ENCODE data around the gene DRG1.

The DRG1 gene

DNA sequence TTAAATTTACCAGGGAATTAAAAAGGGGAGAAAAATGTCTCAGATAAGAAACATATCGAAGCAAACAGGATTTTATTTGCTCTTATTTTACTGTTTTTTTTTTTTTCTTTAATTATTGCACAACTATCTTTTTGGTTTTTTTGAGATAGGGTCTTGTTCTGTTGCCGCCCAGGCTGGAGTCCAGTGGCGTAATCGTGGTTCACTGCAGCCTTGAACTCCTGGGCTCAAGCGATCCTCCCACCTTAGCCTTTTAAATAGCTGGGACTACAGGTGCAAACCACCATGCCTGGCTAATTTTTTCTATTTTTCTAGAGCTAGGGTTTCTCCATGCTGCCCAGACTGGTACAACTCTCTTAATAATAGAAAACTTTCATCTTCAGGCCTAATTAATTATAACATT lies 32.5 kb downstream of the DRG1 start:
- H3K79me2 ChIP-seq (ENCODE audit: control insufficient read depth, low read length): peaks cover 11% of the 10 kb centered on the region
- H3K4me1 ChIP-seq (ENCODE audit: control insufficient read depth, low read length): no peaks in the 10 kb centered on the region
- no peaks in the 10 kb centered on the region for H3K9me3 ChIP-seq (ENCODE audit: control insufficient read depth, insufficient read depth, low read length)
- peaks cover 5% of the 10 kb centered on the region; the same call in 1 of the 2 replicates for H4K20me1 ChIP-seq (ENCODE audit: control insufficient read depth, insufficient read depth, low read depth, low read length)
- H3K27me3 ChIP-seq (ENCODE audit: control insufficient read depth, low read length): no peaks in the 10 kb centered on the region
- no peaks in the 10 kb centered on the region for H3K9me2 ChIP-seq (replicated peaks; ENCODE audit: control insufficient read depth, low read length)
- peaks cover 7% of the 10 kb centered on the region; the same call in 1 of the 2 replicates for H3F3A ChIP-seq (ENCODE audit: control insufficient read depth, insufficient read depth)
- no peak overlapping the region for H3K27ac ChIP-seq (ENCODE audit: low read depth, low read length)
- TF ChIP-seq EZH2phosphoT487 (IDR thresholded peaks at IDR 0.05; ENCODE audit: borderline replicate concordance, low read length): no peak
- TF ChIP-seq, protein P1, sequence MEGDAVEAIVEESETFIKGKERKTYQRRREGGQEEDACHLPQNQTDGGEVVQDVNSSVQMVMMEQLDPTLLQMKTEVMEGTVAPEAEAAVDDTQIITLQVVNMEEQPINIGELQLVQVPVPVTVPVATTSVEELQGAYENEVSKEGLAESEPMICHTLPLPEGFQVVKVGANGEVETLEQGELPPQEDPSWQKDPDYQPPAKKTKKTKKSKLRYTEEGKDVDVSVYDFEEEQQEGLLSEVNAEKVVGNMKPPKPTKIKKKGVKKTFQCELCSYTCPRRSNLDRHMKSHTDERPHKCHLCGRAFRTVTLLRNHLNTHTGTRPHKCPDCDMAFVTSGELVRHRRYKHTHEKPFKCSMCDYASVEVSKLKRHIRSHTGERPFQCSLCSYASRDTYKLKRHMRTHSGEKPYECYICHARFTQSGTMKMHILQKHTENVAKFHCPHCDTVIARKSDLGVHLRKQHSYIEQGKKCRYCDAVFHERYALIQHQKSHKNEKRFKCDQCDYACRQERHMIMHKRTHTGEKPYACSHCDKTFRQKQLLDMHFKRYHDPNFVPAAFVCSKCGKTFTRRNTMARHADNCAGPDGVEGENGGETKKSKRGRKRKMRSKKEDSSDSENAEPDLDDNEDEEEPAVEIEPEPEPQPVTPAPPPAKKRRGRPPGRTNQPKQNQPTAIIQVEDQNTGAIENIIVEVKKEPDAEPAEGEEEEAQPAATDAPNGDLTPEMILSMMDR (IDR thresholded peaks at IDR 0.05; ENCODE audit: low read depth, low read length, poor library complexity, severe bottlenecking): no peak
- peaks cover 89% of the 10 kb centered on the region for H3K36me3 ChIP-seq (ENCODE audit: control insufficient read depth, low read length)
- no peak overlapping the region for H3K4me2 ChIP-seq (ENCODE audit: low read length)
- no peak overlapping the region for H3K4me3 ChIP-seq (ENCODE audit: low read length)

DNA sequence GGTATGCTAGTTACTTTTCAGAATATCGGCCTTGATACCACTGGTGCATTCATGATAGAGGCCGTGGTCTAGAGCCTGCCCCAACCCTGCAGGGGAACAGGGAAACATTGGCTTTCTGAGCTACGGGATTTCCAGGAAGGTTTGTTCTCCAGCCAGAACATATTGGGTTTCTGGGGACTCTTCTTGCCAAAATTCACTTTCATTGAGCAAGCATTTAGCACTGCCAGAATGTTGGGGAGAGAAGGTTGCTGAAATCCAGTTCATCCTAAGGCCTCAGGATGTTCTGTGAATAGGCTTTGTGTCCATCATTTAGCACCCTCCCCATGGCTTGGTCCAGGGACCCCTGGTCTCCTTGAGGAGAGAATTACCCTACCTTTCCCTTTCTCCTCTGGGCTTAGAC lies 36.7 kb downstream of the DRG1 start:
- H3K27ac ChIP-seq (ENCODE audit: low read depth, low read length): no peak overlapping the region
- peaks cover 6% of the 10 kb centered on the region; the same call in 1 of the 2 replicates for H3K79me2 ChIP-seq (ENCODE audit: control insufficient read depth, low read length)
- H3K4me1 ChIP-seq (ENCODE audit: control insufficient read depth, low read length): no peaks in the 10 kb centered on the region
- H3K4me2 ChIP-seq (ENCODE audit: low read length): no peak overlapping the region
- H3F3A ChIP-seq (ENCODE audit: control insufficient read depth, insufficient read depth): peaks cover 7% of the 10 kb centered on the region; the same call in 1 of the 2 replicates
- no peaks in the 10 kb centered on the region for H3K27me3 ChIP-seq (ENCODE audit: control insufficient read depth, low read length)
- peaks cover 7% of the 10 kb centered on the region; the same call in 1 of the 2 replicates for H4K20me1 ChIP-seq (ENCODE audit: control insufficient read depth, insufficient read depth, low read depth, low read length)
- no peak overlapping the region for H3K4me3 ChIP-seq (ENCODE audit: low read length)
- TF ChIP-seq EZH2phosphoT487 (IDR thresholded peaks at IDR 0.05; ENCODE audit: borderline replicate concordance, low read length): no peak
- no peaks in the 10 kb centered on the region for H3K9me3 ChIP-seq (ENCODE audit: control insufficient read depth, insufficient read depth, low read length)
- peaks cover 96% of the 10 kb centered on the region for H3K36me3 ChIP-seq (ENCODE audit: control insufficient read depth, low read length)
- no peaks in the 10 kb centered on the region for H3K9me2 ChIP-seq (replicated peaks; ENCODE audit: control insufficient read depth, low read length)

DNA sequence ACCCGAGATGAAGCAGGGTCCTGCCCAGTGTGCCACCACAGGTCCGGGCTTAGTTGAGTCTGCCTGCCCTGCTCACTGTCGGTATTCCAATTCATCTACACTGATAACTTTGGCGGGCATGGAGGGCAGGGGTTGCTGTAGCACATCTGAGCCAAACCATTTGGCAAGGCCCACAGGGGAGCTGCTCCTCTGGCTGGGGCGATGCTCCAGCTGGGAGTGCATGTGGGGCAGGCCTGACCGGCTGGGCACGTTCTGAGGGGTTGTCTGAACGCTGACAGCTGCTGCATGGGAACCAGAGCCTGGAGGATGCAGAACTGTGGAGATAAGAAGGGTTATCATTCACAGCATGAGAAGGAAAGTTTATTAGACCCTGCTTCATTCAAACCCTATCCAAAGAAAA lies 40.4 kb downstream of the DRG1 start:
- Histone ChIP-seq H3K4me3 (ENCODE audit: low read length) (no peak overlapping the region), H3F3A (ENCODE audit: control insufficient read depth, insufficient read depth) (peaks cover 6% of the 10 kb centered on the region), H3K4me1 (ENCODE audit: control insufficient read depth, low read length) (no peaks in the 10 kb centered on the region), H4K20me1 (ENCODE audit: control insufficient read depth, insufficient read depth, low read depth, low read length) (peaks cover 3% of the 10 kb centered on the region; the same call in 1 of the 2 replicates), H3K9me2 (replicated peaks; ENCODE audit: control insufficient read depth, low read length) (no peaks in the 10 kb centered on the region), H3K27ac (ENCODE audit: low read depth, low read length) (no peak overlapping the region), H3K27me3 (ENCODE audit: control insufficient read depth, low read length) (no peaks in the 10 kb centered on the region), H3K9me3 (ENCODE audit: control insufficient read depth, insufficient read depth, low read length) (no peaks in the 10 kb centered on the region), H3K4me2 (ENCODE audit: low read length) (no peak overlapping the region), H3K79me2 (ENCODE audit: control insufficient read depth, low read length) (no peaks in the 10 kb centered on the region), H3K36me3 (ENCODE audit: control insufficient read depth, low read length) (peaks cover 97% of the 10 kb centered on the region)
- TF ChIP-seq, protein P1 (IDR thresholded peaks at IDR 0.05; ENCODE audit: low read depth, low read length, poor library complexity, severe bottlenecking): no peak
- TF ChIP-seq EZH2phosphoT487 (IDR thresholded peaks at IDR 0.05; ENCODE audit: borderline replicate concordance, low read length): no peak

DNA sequence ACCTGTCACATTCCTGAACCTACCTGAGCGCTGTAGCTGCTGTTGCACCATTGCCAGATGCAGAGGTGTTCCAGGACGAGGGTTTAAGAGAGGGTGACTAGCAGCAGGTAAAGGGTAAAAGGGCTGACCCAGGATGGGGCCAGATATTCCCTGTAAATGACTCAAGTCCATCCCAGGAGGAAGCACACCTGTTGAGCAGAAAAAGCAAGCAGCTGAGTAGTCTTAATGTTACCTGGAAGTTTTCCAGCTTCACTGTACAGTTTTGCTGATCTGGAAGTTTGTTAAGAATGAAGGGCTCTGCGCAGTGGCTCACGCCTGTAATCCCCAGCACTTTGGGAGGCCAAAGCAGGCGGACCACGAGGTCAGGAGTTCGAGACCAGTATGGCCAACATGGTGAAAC lies 41.3 kb downstream of the DRG1 start:
- H3K4me1 ChIP-seq (ENCODE audit: control insufficient read depth, low read length): no peaks in the 10 kb centered on the region
- no peak overlapping the region for H3K27ac ChIP-seq (ENCODE audit: low read depth, low read length)
- H3K9me3 ChIP-seq (ENCODE audit: control insufficient read depth, insufficient read depth, low read length): no peaks in the 10 kb centered on the region
- no peak for TF ChIP-seq EZH2phosphoT487 (IDR thresholded peaks at IDR 0.05; ENCODE audit: borderline replicate concordance, low read length)
- TF ChIP-seq, protein P1 (IDR thresholded peaks at IDR 0.05; ENCODE audit: low read depth, low read length, poor library complexity, severe bottlenecking): no peak
- no peaks in the 10 kb centered on the region for H3K9me2 ChIP-seq (replicated peaks; ENCODE audit: control insufficient read depth, low read length)
- H3K4me3 ChIP-seq (ENCODE audit: low read length): no peak overlapping the region
- peaks cover 6% of the 10 kb centered on the region for H3F3A ChIP-seq (ENCODE audit: control insufficient read depth, insufficient read depth)
- H3K79me2 ChIP-seq (ENCODE audit: control insufficient read depth, low read length): no peaks in the 10 kb centered on the region
- H3K4me2 ChIP-seq (ENCODE audit: low read length): no peak overlapping the region
- H3K36me3 ChIP-seq (ENCODE audit: control insufficient read depth, low read length): peaks cover 97% of the 10 kb centered on the region
- peaks cover 3% of the 10 kb centered on the region; the same call in 1 of the 2 replicates for H4K20me1 ChIP-seq (ENCODE audit: control insufficient read depth, insufficient read depth, low read depth, low read length)
- H3K27me3 ChIP-seq (ENCODE audit: control insufficient read depth, low read length): no peaks in the 10 kb centered on the region
